ENCODE measurements around the gene CDC20B. TPM values are rescaled to one million over a fixed set of nuclear protein-coding genes. Genes with fewer than 3 reads are reported as not detected.

The CDC20B gene
- total RNA-seq, 1 donor from 2014 or later: not detected

DNA sequence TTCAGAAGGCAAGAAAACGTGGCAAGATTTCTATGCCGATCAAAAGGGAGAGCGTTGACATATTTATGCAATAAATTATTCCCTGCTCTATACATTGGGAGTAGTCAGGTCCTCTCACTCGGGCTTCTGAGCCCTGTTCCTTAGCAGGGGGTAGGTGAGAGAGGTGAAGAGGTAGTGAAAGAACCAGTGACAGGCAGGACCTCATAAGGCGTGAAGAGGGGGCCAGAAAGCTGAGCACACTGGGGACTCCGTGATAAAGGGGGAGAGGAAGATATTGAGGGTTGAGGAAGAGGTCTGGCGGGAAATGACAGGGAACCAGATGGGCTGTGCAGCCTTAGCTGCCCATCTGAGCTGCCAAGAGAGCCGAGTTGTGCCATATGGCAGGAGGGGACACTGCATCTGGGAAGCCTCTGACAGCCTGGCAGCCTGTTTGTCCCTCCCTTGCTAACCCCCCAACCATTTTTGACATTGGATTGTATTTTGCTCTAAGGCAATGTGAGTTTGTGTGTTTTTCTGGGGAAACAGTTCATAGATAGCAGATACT, 782 bp upstream of the CDC20B start:
- intact Hi-C loops (cut with DNase I): loop anchor here (2.0 to 10.0 kb wide), 5 partner anchors 59 to 1641 kb away; partner anchors contain the start of genes CCNO, IL6ST, MAP3K1 and SLC38A9
- Histone ChIP-seq H3K27me3 (peaks cover 6% of the 10 kb centered on the region), H3K4me1 (peaks cover 0 to 8% of the 10 kb centered on the region in 2 donors), H3K4me3 (peak overlapping the region; percentile 57 to 64), H3K36me3 (no peaks in the 10 kb centered on the region), H3K27ac (no peak overlapping the region), H3K9me3 (no peaks in the 10 kb centered on the region)
- TF ChIP-seq, protein P1, sequence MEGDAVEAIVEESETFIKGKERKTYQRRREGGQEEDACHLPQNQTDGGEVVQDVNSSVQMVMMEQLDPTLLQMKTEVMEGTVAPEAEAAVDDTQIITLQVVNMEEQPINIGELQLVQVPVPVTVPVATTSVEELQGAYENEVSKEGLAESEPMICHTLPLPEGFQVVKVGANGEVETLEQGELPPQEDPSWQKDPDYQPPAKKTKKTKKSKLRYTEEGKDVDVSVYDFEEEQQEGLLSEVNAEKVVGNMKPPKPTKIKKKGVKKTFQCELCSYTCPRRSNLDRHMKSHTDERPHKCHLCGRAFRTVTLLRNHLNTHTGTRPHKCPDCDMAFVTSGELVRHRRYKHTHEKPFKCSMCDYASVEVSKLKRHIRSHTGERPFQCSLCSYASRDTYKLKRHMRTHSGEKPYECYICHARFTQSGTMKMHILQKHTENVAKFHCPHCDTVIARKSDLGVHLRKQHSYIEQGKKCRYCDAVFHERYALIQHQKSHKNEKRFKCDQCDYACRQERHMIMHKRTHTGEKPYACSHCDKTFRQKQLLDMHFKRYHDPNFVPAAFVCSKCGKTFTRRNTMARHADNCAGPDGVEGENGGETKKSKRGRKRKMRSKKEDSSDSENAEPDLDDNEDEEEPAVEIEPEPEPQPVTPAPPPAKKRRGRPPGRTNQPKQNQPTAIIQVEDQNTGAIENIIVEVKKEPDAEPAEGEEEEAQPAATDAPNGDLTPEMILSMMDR (IDR thresholded peaks at IDR 0.05): no peak
- no peak for DNase-seq (ENCODE audit: low spot score in 2 of 2)

DNA sequence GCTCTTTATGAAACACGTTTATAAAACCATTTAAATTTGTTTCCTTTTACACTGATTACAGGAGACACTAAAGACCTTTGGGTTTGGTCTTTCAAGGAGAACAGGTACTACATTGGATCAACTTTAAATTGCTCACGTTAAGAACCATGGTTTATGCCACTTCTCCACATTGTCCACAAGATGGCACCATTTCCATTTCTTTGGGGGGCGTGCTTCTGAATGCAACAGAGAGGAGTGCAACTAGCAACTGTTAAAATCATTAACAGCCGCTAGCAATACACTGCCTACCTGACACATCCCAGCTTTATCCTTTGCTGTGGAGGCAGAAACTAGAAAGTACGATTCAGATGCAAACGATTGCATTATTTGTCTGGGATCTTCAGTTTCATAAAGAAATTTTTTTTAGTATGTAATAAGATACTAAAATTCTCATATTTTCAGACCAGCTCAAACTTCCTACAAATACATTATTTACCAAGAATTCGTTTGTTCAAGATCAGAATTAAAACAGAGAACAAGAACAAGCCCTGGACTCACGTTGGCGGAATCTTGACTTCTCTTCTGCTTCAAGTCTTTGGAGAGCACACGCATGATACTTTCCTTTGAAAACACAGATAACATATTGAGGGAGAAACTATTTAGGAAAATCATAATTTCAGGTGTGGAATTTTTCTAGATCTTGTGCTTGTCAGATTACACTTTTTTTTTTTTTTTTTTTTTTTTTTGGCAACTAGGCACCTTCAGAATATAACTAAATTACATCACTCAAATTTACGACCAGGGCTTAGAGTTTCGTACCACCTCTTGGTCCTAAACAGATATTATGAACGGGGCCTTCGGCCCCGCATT, 702 bp downstream of the CDC20B start:
- TF ChIP-seq, protein P1 (IDR thresholded peaks at IDR 0.05): peak; percentile 47 to 80 (median 65)
- Histone ChIP-seq H3K27me3 (peaks cover 6% of the 10 kb centered on the region), H3K4me3 (peak overlapping the region; percentile 57 to 64), H3K36me3 (no peaks in the 10 kb centered on the region), H3K9me3 (no peaks in the 10 kb centered on the region), H3K27ac (no peak overlapping the region), H3K4me1 (peaks cover 0 to 8% of the 10 kb centered on the region in 2 donors)
- DNase-seq (ENCODE audit: low spot score in 2 of 2): peak in 1 of 2 donors; percentile 78
- intact Hi-C loops (cut with DNase I): loop anchor here (2.0 to 10.0 kb wide), 5 partner anchors 61 to 1643 kb away; partner anchors contain the start of genes CCNO, IL6ST, MAP3K1 and SLC38A9

DNA sequence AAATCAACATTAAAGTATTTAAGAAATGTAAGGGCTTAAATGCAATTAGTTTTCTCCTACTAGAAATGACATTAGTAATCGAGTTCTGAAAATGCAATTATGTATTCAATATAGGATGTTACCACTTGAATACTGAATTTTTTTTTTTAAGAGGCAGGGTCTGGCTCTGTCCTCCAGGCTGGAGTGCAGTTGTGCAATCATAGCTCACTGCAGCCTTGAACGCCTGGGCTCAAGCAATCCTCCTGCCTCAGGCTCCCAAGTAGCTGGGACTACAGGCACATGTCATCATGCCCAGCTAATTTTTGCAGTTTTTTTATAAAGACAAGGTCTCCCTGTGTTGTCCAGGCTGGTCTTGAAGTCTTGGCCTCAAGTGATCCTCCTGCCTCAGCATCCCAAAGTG, 1.5 kb downstream of the CDC20B start:
- no peak overlapping the region for H3K27ac ChIP-seq
- no peak overlapping the region for H3K4me3 ChIP-seq
- TF ChIP-seq, protein P1 (IDR thresholded peaks at IDR 0.05): no peak
- DNase-seq (ENCODE audit: low spot score in 2 of 2): no peak
- intact Hi-C loops (cut with DNase I): loop anchor here (5.0 to 10.0 kb wide), 3 partner anchors 521 to 1643 kb away; partner anchors contain the start of genes MAP3K1 and SLC38A9
- no peaks in the 10 kb centered on the region for H3K36me3 ChIP-seq
- peaks cover 0 to 7% of the 10 kb centered on the region in 2 donors for H3K4me1 ChIP-seq
- H3K27me3 ChIP-seq: peaks cover 6% of the 10 kb centered on the region
- H3K9me3 ChIP-seq: no peaks in the 10 kb centered on the region

DNA sequence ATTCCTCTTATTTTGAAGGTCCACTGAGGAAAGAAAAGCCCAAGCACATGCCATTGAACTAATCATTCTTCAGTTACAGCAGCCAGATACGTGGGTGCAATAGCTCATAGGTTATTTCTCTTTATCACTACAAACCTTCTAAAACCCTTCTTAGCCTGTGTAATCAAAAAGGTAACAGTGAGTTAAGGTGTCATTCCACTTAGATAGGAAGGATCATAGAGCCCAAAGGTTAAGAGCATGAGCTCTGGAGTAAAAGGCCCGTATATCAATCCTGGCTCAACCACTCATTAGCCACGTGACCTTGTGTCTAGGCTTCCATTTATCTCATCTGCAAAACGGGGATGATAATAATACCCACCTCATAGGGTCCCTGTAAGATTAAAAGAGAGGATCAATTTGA, 10.3 kb downstream of the CDC20B start:
- Histone ChIP-seq H3K9me3 (no peaks in the 10 kb centered on the region), H3K4me1 (no peaks in the 10 kb centered on the region), H3K27me3 (no peaks in the 10 kb centered on the region), H3K36me3 (peaks cover 3 to 18% of the 10 kb centered on the region in 2 donors), H3K27ac (no peak overlapping the region), H3K4me3 (no peak overlapping the region)
- intact Hi-C loops (cut with DNase I): loop anchor here (5.0 kb wide), 1 partner anchor 1680 kb away; the partner anchor contains the start of gene FST
- TF ChIP-seq, protein P1 (IDR thresholded peaks at IDR 0.05): no peak
- DNase-seq (ENCODE audit: low spot score in 2 of 2): no peak

DNA sequence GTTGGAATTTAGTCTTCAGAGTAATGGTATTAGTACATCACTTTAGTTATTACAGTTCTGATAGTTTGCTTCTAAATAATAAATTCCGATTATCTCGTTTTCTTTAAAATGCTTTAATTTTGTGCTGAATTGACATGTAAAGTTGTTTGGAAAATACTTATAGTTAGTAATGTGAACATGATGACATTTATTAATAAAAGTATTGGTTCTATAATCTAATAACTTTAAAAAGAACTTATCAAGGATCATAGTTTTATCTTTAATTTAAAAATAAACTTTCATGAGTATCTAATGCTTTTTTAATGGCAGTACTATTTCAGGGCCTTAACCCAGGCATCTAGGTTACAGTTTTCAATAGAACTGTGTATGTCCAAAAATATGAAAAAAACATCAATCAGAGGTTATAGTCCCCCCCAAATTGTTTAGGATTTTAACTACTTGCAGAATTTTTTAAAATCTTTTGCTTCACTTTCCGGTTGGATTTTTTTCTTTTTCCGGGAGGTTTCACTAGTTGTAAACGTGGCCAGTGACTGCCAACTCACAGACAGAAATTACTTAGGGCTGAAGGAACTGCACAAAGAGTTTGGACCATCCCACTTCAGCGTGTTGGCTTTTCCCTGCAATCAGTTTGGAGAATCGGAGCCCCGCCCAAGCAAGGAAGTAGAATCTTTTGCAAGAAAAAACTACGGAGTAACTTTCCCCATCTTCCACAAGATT, 12.3 kb downstream of the CDC20B start:
- Histone ChIP-seq H3K27ac (peak overlapping the region; percentile 41 to 67), H3K4me1 (no peaks in the 10 kb centered on the region), H3K4me3 (peak overlapping the region; percentile 47 to 58), H3K9me3 (no peaks in the 10 kb centered on the region), H3K36me3 (peaks cover 3 to 12% of the 10 kb centered on the region in 2 donors), H3K27me3 (no peaks in the 10 kb centered on the region)
- peak in 1 of 2 donors; percentile 84 for DNase-seq (ENCODE audit: low spot score in 2 of 2)
- TF ChIP-seq, protein P1 (IDR thresholded peaks at IDR 0.05): no peak
- intact Hi-C loops (cut with DNase I): loop anchor here (5.0 kb wide), 1 partner anchor 1678 kb away; the partner anchor contains the start of gene FST
